GM12891 (cell line): Measurements from ENCODE around the gene DUSP8.
"Not testable (repeated sequence)": the region's sequence is repeated elsewhere in the genome, so short reads cannot be mapped to it uniquely, and the experiment has no call there.

Experiments
- DNase-seq: peaks from one replicate; pipeline ENCODE4 v3.0.0; 2011; ENCODE audit warnings: low spot score; ENCODE audit not compliant: insufficient read length
- FAIRE-seq: peaks from 2 replicates; lab custom pipeline; 2011; peaks lifted over from hg19 to GRCh38; lab: Jason Lieb, UNC
- PAX5 ChIP-seq: IDR thresholded peaks from 2 replicates; pipeline ENCODE4 v1.6.1; 2011; ENCODE audit warnings: low read length, moderate library complexity, mild to moderate bottlenecking; ENCODE audit not compliant: insufficient read depth, severe bottlenecking
- POLR2A ChIP-seq: IDR thresholded peaks from 2 replicates; pipeline ENCODE4 v1.6.1; 2011; ENCODE audit warnings: low read depth, low read length, control low read depth
- POLR2AphosphoS5 ChIP-seq: IDR thresholded peaks from 2 replicates; pipeline ENCODE4 v1.6.1; 2011; ENCODE audit warnings: low read depth, low read length, control low read depth
- POU2F2 ChIP-seq: IDR thresholded peaks from 2 replicates; pipeline ENCODE4 v1.6.1; 2011; ENCODE audit warnings: low read depth, mild to moderate bottlenecking, control low read depth, low read length, moderate library complexity
- SPI1 ChIP-seq: IDR thresholded peaks from 2 replicates; pipeline ENCODE4 v1.6.1; 2011; ENCODE audit warnings: low read depth, low read length, control low read depth
- TAF1 ChIP-seq: IDR thresholded peaks from 2 replicates; pipeline ENCODE4 v1.6.1; 2011; ENCODE audit warnings: low read depth, low read length, control low read depth

DUSP8 gene

DNA sequence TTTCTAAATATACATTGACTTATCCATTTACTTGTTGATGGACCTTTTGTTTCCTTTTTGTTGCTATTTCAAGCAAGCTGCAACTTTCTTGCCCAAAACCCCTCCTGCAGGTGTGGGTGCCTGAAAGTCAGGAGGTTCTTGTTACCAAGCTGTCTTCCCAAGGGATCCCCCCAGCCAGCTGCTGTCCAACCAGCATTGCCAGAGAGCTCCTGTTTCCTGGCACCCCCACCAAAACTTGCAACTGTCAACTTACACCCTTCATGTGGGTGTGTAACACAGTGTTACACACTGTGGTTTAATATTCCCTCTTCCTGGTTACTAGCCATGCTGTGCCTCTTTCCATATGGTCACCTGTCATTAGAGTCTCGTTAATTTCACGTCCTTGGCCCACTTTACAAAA is 14.6 kb upstream of the DUSP8 start:
- TF ChIP-seq SPI1 (no peak), POLR2AphosphoS5 (no peak), POU2F2 (no peak)
- no peak for FAIRE-seq
- no peak for DNase-seq

DNA sequence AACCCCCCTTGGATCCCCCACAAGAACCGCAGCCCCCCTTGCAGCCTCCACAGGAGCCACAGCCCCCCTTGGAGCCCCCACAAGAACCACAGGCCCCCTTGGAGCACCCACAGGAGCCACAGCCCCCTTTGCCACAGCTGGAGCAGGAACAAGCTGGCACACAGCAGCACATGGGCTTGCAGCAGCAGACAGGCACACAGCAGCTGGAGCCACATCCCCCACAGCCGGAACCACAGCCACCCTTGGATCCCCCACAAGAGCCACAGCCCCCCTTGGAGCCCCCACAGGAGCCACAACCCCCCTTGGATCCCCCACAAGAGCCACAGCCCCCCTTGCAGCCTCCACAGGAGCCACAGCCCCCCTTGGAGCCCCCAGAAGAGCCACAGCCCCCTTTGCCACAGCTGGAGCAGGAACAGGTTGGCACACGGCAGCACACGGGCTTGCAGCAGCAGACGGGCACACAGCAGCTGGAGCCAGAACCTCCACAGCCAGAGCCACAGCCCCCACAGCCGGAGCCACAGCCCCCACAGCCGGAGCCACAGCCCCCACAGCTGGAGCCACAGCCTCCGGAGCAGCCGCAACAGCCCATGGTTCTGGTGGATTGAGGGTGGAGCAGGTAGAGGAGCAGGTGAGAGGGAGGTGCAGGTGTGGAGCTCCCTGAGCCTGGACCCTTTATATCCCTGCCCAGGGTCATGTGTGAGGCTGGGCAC is 12.7 kb upstream of the DUSP8 start, which contains the start of gene KRTAP5-1:
TSS of gene KRTAP5-1 (minus strand) at position 623 of the 710 bp plus-strand sequence. CDS start at position 589, 34 bp downstream.
- not testable (repeated sequence) for DNase-seq, FAIRE-seq

DNA sequence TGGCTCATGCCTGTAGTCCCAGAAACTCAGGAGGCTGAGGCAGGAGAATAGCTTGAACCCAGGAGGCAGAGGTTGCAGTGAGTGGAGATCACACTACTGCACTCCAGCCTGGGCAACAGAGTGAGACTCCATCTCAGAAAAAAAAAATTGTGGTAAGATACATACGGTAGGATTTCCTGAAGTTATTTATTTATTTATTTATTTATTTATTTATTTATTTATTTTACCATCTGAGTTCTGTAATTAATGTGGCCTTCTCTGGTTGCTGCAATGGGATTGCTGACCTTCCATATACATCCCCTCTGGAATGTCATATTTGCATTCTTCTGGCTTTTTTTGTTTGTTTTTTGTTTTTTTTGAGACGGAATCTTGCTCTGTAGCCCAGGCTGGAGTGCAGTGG is 10.8 kb upstream of the DUSP8 start:
- not testable (repeated sequence) for FAIRE-seq

DNA sequence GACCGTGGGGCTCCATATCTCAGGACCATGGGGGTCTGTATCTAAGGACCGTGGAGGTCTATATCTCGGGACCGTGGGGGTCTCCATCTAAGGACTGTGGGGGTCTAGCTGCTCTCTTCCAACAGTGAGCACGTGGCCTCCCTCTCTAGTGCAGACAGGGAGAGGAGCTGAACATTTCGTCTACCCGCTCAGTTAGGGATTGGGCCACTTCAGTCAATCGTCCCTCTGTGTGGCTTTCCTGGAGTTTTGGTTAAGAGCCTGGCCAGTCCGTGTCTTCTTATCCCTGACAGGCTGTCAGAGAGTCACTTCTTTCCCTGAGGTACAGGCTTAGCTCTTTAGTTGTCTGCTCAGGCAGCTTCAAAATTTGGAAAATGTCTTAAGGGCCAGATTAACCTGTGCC is 9.9 kb upstream of the DUSP8 start:
- TF ChIP-seq PAX5 (no peak), TAF1 (no peak), POLR2A (no peak), SPI1 (no peak), POU2F2 (no peak), POLR2AphosphoS5 (no peak)
- no peak for DNase-seq
- FAIRE-seq: no peak

More for the DNA sequence above, 10.8 kb upstream of the DUSP8 start:
- not testable (repeated sequence) for DNase-seq

DNA sequence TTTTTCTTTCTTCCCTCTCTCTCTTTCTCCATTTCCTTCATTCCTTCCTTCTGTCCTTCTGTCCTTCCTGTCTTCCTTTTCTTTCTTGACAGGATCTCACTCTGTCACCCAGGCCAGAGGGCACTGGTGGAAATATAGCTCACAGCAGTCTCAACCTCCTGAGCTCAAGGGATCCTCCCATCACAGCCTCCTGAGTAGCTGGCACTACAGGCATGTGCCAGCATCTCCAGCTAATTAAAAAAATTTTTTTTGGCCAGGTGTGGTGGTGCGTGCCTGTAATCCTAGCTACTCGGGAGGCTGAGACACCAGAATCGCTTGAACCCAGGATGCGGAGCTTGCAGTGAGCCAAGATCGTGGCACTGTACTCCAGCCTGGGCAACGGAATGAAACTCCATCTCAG is 4.8 kb upstream of the DUSP8 start:
- DNase-seq (no peak), FAIRE-seq (no peak)
- TF ChIP-seq SPI1 (no peak), POLR2AphosphoS5 (no peak), PAX5 (no peak), POU2F2 (no peak)

DNA sequence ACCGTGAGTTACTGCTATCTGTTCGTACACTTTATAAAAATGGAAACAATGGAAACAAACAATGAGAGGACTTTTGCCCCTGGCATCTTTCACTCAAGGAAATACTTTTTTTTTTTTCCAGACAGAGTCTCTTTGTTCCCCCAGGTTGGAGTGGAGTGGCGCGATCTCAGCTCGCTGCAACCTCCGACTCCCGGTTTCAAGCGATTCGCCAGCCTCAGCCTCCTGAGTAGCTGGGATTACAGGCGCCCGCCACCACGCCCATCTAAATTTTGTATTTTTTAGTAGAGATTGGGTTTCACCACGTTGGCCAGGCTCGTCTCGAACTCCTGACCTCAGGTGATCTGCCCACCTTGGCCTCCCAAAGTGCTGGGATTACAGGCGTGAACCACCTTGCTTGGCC is 3.7 kb upstream of the DUSP8 start:
- not testable (repeated sequence) for FAIRE-seq, DNase-seq

DNA sequence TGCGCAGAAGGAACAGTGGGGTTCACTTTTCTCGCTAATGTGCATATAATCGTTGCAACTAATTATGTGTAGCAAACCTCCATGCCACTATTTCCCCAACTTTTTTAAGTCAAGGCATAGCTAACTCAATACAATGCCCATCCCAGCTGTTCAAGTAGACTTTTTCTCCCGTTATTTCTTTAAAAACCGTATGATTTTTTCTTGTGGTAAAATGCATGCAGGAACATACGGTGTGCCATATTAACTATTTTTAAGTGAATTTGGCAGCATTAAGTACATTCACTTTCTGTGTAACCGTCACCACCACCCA is 2.8 kb upstream of the DUSP8 start:
- FAIRE-seq (no peak), DNase-seq (no peak)
- TF ChIP-seq TAF1 (no peak), PAX5 (no peak), POLR2AphosphoS5 (no peak), SPI1 (no peak), POU2F2 (no peak), POLR2A (no peak)

DNA sequence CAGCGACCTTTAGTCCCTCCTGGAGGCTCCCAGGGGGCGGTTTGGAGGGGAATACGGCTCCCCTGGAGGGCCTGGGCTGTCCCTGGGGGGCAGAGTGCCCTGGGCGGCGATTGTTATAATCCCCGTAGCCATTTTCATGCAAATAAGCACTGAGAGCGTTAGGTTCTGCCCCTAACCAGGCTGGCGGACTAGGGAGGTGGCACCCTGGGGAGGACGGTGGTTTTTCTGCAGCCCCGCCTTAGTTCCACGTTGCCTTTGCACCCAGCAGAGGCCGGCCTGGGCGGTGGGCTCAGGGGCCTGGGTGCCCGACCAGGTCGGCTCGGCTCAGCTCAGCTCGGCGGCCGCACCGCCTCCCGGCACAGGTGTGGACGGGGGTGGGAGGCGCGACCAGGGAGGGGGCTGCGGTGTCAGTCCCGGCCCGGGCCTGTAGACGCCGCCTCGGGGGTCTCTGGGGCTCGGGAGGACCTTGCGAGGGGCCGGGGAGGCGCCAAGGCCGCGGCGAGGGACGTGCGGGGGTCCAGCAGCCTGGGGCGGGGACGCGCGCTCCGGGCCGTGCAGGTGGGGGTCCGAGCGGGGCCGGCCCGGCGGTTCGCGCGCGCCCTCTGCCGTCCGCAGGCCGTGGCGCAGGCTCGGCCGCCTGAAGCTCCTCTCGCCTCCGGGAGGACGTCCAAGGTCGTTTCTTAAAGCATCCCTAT is 2.3 kb upstream of the DUSP8 start:
- FAIRE-seq (peak; percentile 75), DNase-seq (peak; percentile 77)
- TF ChIP-seq POLR2AphosphoS5 (no peak), SPI1 (no peak)

DNA sequence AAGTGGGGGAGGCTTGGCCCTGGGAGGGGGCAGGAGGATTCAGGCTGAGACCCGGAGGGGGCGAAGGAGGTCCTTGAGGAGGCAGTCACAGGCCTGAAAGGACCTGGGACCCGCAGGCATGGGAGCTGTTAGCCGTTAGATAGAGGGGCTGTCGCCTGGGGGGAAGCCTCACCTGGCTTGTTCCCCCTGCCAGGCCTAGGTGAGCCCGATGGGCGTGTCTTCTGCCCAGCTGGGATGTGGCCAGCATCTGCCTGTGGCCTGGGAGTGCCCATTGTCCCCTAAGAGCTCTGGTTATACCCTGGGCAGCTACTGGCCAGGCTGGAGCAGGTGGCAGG is 1.8 kb upstream of the DUSP8 start:
- no peak for TF ChIP-seq SPI1
- no peak for TF ChIP-seq POLR2A
- no peak for TF ChIP-seq POU2F2
- no peak for TF ChIP-seq TAF1
- TF ChIP-seq PAX5: no peak
- no peak for TF ChIP-seq POLR2AphosphoS5
- FAIRE-seq (no peak), DNase-seq (no peak)

DNA sequence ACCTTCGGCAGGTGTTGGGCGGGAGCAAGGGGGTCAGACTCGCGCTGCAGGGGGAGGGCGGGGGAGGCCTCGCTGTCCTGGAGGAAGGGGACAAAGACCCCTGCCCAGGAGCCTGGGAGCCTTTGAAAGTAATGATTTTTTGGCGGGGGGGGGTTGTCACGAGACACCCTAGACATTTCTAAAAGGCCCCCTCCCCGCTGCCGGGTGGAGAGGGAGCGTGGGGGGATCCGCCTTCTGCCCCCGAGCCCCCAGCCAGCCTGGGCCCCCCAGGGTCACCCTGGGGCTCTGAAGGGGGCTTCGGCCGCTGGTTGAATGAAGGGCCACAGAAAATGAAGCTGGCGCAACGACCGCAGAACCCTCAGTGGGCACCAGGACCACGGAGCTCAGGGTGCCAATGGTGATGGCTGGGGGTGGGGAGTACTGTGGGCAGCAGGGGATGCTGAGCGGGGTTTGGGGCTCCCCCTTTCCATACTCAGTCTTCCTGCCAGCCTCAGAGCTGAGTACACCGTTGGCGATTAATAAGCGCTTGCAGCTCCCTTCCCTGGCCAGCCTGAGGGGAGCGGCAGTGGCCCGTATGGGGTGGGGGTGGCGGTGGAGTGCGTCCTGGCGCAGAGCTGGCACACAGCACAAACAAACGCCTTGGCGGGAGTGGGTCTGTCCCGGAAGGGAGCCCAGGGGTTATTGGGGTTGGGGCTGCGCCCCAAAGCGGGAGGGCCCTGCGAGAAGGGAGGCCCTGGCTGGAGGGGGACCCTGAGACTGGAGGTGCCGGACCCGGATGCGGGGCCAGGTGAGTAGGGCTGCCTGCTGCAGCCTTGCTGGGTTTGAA is 1.2 kb upstream of the DUSP8 start:
- no peak for TF ChIP-seq POLR2A
- TF ChIP-seq POU2F2: no peak
- no peak for TF ChIP-seq TAF1
- TF ChIP-seq PAX5: no peak
- TF ChIP-seq POLR2AphosphoS5: no peak
- no peak for TF ChIP-seq SPI1
- no peak for FAIRE-seq
- no peak for DNase-seq

DNA sequence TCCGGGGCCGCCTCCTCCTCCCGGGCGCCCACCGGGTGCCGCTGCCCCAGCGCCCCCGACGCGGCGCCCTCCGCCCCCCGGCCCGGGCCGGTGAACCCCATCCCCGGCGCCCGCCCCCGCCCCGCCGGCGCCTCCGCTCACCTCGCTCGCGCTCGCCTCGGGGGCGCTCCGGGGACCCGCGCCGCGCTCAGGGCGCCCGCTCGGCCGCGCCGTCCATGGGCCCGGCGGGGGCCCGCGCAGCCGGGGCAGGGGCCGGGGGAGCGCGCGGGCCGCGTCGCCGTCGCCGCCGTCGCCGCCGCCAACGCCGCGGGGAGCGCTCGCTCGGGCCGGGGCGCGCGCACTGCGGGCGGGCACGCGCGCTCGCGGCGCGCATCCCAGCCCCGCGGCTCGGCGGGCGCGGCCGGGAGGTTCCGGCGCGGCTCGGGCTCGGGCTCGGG is 293 bp downstream of the DUSP8 start:
- DNase-seq (no peak), FAIRE-seq (no peak)
- TF ChIP-seq PAX5 (no peak), SPI1 (no peak), TAF1 (no peak), POU2F2 (no peak)
